Loucy (cell line): Measurements from ENCODE around the gene RNU2-1.
A peak's percentile ranks its signal among the peaks of the same experiment; 100 is the strongest.

Source experiments
- H2AFZ ChIP-seq: fragments of 200-600 bp; sonication (generic); 2 replicates; pipeline ENCODE4 v1.6.0; 2016; ENCODE audit warnings: antibody characterized with exemption, mild to moderate bottlenecking, low read length, moderate library complexity
- H3F3A ChIP-seq: fragments of 200-600 bp; 2 replicates; pipeline ENCODE4 v1.6.0; 2016; ENCODE audit warnings: antibody characterized with exemption, low read depth, mild to moderate bottlenecking
- H3K27me3 ChIP-seq: fragments of 200-600 bp; sonication (generic); 2 replicates; pipeline ENCODE4 v1.6.1; 2014; ENCODE audit warnings: low read length, mild to moderate bottlenecking; ENCODE audit not compliant: insufficient read depth, poor library complexity, severe bottlenecking
- H3K36me3 ChIP-seq: fragments of 200-600 bp; sonication (generic); 2 replicates; pipeline ENCODE4 v1.6.1; 2016; ENCODE audit warnings: low read length; ENCODE audit not compliant: insufficient read depth
- H3K4me1 ChIP-seq: fragments of 200-600 bp; sonication (generic); 2 replicates; pipeline ENCODE4 v1.5.1; 2014; ENCODE audit warnings: low read length, mild to moderate bottlenecking; ENCODE audit not compliant: insufficient read depth, poor library complexity, severe bottlenecking
- H3K4me2 ChIP-seq: fragments of 200-600 bp; sonication (generic); 2 replicates; pipeline ENCODE4 v1.6.0; 2014; ENCODE audit warnings: antibody characterized with exemption, low read length, low read depth, mild to moderate bottlenecking; ENCODE audit not compliant: poor library complexity, severe bottlenecking
- H3K4me3 ChIP-seq: fragments of 200-600 bp; sonication (generic); 2 replicates; pipeline ENCODE4 v1.5.1; 2014; ENCODE audit warnings: low read length, mild to moderate bottlenecking, mixed read lengths; ENCODE audit not compliant: poor library complexity, severe bottlenecking
- H3K79me2 ChIP-seq: fragments of 200-600 bp; sonication (generic); 2 replicates; pipeline ENCODE4 v1.6.1; 2014; ENCODE audit warnings: low read length; ENCODE audit not compliant: insufficient read depth
- H3K9ac ChIP-seq: fragments of 200-600 bp; sonication (generic); 2 replicates; pipeline ENCODE4 v1.6.0; 2014; ENCODE audit warnings: mild to moderate bottlenecking, low read depth, low read length, moderate library complexity; ENCODE audit not compliant: poor library complexity, severe bottlenecking
- H3K9me2 ChIP-seq: fragments of 200-600 bp; sonication (generic); replicated peaks from 2 replicates; pipeline ENCODE4 v1.6.1; 2016; ENCODE audit warnings: low read depth, low read length, mixed read lengths
- H3K9me3 ChIP-seq: fragments of 200-600 bp; sonication (generic); 2 replicates; pipeline ENCODE4 v1.6.1; 2014; ENCODE audit warnings: mild to moderate bottlenecking, antibody characterized with exemption, low read length, low read depth; ENCODE audit not compliant: insufficient read depth
- H4K20me1 ChIP-seq: fragments of 200-600 bp; sonication (generic); 2 replicates; pipeline ENCODE4 v1.6.0; 2014; ENCODE audit warnings: antibody characterized with exemption, low read length, mild to moderate bottlenecking; ENCODE audit not compliant: insufficient read depth, poor library complexity, severe bottlenecking
- EZH2phosphoT487 ChIP-seq: fragments of 200-600 bp; IDR thresholded peaks from 2 replicates; pipeline ENCODE4 v1.6.1; 2018; ENCODE audit warnings: antibody characterized with exemption, mild to moderate bottlenecking, moderate library complexity, borderline replicate concordance
- TF ChIP-seq, protein P1 (sequence below): fragments of 200-600 bp; sonication (generic); conservative IDR thresholded peaks from 2 replicates; pipeline ENCODE4 v1.5.1; 2014; ENCODE audit warnings: mild to moderate bottlenecking, antibody characterized with exemption, low read length

The RNU2-1 gene

DNA sequence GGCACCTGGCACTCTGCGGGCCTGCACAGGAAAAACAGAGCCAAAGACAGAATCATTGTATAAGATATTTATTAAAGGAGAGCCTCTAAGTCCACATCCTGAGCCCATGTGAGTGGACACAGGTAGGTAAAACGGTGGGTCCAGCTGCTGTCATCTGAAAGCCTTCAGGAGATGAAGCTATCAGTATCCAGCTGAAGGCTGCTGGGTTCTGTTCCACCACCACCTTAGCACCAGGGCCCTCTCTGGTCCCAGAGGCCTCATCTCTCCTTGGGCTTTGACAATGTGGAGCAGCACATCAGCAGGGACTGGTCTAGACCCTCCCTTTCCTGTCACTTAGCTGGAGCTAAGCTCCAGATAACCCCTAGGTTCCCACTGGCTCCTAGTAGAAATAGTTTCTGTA is 14.8 kb downstream of the RNU2-1 start:
- Histone ChIP-seq H4K20me1 (no peaks in the 10 kb centered on the region), H3F3A (no peaks in the 10 kb centered on the region), H3K4me3 (no peak overlapping the region), H3K79me2 (no peaks in the 10 kb centered on the region), H3K9me3 (no peaks in the 10 kb centered on the region), H3K9me2 (no peaks in the 10 kb centered on the region), H3K4me2 (no peak overlapping the region), H3K27me3 (no peaks in the 10 kb centered on the region), H3K4me1 (peaks cover 18% of the 10 kb centered on the region), H3K9ac (no peak overlapping the region), H3K36me3 (no peaks in the 10 kb centered on the region), H2AFZ (no peak overlapping the region)
- TF ChIP-seq, protein P1, sequence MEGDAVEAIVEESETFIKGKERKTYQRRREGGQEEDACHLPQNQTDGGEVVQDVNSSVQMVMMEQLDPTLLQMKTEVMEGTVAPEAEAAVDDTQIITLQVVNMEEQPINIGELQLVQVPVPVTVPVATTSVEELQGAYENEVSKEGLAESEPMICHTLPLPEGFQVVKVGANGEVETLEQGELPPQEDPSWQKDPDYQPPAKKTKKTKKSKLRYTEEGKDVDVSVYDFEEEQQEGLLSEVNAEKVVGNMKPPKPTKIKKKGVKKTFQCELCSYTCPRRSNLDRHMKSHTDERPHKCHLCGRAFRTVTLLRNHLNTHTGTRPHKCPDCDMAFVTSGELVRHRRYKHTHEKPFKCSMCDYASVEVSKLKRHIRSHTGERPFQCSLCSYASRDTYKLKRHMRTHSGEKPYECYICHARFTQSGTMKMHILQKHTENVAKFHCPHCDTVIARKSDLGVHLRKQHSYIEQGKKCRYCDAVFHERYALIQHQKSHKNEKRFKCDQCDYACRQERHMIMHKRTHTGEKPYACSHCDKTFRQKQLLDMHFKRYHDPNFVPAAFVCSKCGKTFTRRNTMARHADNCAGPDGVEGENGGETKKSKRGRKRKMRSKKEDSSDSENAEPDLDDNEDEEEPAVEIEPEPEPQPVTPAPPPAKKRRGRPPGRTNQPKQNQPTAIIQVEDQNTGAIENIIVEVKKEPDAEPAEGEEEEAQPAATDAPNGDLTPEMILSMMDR: no peak
- no peak for TF ChIP-seq EZH2phosphoT487

DNA sequence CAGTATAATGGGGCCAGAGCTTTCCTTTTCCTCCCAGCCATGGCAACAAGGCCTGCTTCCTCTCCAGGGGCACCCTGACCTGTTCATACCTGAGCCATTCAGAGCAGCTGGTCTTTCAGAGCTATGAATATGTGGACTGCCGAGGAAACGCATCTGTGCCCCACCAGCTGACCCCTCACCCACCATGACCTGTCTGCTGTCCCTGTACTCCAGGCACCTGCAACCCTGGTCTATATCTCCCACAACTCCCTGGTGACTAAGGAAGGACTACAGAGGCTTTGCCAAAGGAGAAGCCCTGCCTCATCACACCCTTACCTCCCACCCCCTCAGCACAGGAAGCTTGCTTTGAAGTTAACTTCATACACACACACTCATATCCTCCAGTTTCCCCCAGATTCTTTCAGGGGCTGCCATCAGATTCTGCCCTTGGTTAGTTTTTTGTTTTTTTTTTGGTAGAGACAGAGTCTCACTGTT is 16.1 kb downstream of the RNU2-1 start:
- H3K4me2 ChIP-seq: peak overlapping the region; percentile 27
- H2AFZ ChIP-seq: no peak overlapping the region
- no peaks in the 10 kb centered on the region for H3K36me3 ChIP-seq
- H3K9ac ChIP-seq: peak overlapping the region; percentile 7
- no peaks in the 10 kb centered on the region for H3K27me3 ChIP-seq
- H3F3A ChIP-seq: no peaks in the 10 kb centered on the region
- no peak for TF ChIP-seq EZH2phosphoT487
- TF ChIP-seq, protein P1: no peak
- H4K20me1 ChIP-seq: no peaks in the 10 kb centered on the region
- H3K4me3 ChIP-seq: no peak overlapping the region
- H3K9me2 ChIP-seq: no peaks in the 10 kb centered on the region
- H3K9me3 ChIP-seq: no peaks in the 10 kb centered on the region
- H3K4me1 ChIP-seq: peaks cover 31% of the 10 kb centered on the region
- peaks cover 5% of the 10 kb centered on the region; the same call in 1 of the 2 replicates for H3K79me2 ChIP-seq

DNA sequence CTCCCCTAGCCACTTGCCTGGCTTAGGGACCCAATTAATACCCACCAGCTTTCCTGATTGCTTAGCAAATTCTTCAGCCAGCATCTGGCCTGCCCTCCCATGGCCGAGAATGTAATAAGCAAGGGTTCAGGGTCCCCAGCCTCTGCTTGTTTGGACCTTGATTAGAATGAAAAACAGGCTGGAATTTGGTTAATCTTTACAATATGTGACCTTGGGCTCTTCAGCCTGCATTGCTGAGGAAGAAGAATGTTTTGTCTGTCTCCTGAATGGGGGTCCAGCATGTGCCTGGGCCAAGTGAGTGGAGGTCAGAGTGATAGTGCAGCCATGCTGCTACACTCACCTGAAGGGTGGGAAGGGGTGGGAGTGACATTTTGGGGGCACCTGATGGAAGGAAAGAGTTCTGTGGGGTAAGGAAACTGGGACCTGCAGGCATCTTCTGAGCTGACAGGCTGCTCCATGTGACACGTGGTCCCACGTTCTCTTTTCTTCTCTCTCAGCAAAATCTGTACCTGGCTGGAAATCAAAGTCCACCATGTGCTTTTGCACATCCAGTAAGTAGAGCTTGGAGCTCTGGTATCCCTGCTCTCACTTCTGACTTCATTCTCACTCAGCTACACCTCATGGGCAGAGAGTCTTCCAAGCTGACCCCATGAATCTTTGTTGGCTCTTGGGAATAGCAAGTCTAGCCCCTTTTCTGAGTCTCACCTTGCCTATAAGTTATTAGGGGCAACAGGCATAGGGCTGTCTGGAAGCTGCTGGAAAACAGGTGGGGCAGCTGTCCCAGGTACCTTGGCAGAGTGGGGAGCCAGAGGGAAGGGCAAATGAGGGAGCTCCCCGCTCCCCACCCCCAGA is 16.8 kb downstream of the RNU2-1 start:
- Histone ChIP-seq H3F3A (no peaks in the 10 kb centered on the region), H3K9me3 (no peaks in the 10 kb centered on the region), H3K9ac (peak overlapping the region; percentile 7), H4K20me1 (peaks cover 4% of the 10 kb centered on the region), H2AFZ (no peak overlapping the region), H3K4me1 (peaks cover 37% of the 10 kb centered on the region), H3K9me2 (no peaks in the 10 kb centered on the region), H3K27me3 (no peaks in the 10 kb centered on the region), H3K4me3 (no peak overlapping the region), H3K79me2 (peaks cover 12% of the 10 kb centered on the region; the same call in 1 of the 2 replicates), H3K4me2 (peak overlapping the region; percentile 27), H3K36me3 (no peaks in the 10 kb centered on the region)
- TF ChIP-seq, protein P1: no peak
